OCI-LY7 (cell line): ENCODE data around the gene SLFN5.

Experiments
- CTCF ChIP-seq: fragments of 200-600 bp; sonication (generic); conservative IDR thresholded peaks from 2 replicates; pipeline ENCODE4 v1.5.1; 2014; ENCODE audit warnings: mild to moderate bottlenecking, antibody characterized with exemption, low read length, moderate library complexity, mixed read lengths
- EZH2phosphoT487 ChIP-seq: fragments of 200-600 bp; sonication (generic); IDR thresholded peaks from 2 replicates; pipeline ENCODE4 v1.6.1; 2018; ENCODE audit warnings: low read depth, borderline replicate concordance, mild to moderate bottlenecking, mixed run types, antibody characterized with exemption, low read length, moderate library complexity, mixed read lengths

- TF ChIP-seq CTCF (peak; percentile 90), EZH2phosphoT487 (no peak)
Measured at GRCh38 chr17:35312790-35313711, 70.2 kb downstream of the SLFN5 start.
